ENCODE measurements around the gene CORO2A.
"Not testable (repeated sequence)": the region's sequence is repeated elsewhere in the genome, so short reads cannot be mapped to it uniquely, and the experiment has no call there.

CORO2A gene

DNA sequence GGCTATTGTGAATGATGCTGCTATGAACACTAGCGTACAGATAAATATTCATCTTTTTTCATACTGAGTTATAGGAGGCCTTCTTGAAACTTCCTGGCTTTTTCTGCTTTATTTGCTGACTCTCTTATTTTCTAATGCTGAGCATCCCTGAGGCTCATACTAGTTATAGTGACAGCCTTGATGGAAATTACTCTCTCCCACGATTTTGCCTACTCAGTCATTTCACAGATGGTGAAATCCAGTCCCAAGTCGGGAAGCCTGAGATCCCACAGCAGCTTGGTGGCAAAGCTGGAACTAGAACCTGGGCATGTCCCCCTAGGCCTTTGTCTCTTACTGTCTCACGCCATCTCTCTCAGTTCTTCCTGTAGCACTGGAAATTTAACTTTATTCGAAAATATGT, 113.5 kb downstream of the CORO2A start:
- DNase-seq = no peak
- no CpG with 5 or more reads among the region's 5 CpGs for WGBS (ENCODE audit: extremely low coverage, insufficient coverage, low lambda C conversion rate)

DNA sequence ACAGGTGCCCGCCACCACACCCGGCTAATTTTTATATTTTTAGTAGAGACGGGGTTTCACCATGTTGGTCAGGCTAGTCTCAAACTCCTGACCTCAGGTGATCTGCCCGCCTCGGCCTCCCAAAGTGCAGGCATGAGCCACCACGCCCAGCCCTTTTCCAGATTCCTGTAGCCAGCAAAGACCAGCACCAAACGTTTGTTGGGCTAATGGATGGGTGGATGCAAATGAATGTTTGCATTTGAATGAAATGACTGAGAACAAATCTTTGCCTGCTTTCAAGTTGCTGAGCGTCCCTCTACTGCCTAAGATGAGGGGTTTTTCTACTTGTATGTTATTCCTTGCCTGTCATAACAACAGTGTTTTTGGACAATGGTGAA, 115.9 kb downstream of the CORO2A start:
- H3K27ac ChIP-seq (ENCODE audit: low read depth, low read length); H3K56ac ChIP-seq (ENCODE audit: low read length); H3K9ac ChIP-seq (ENCODE audit: low read length); H2BK5ac ChIP-seq (ENCODE audit: low read length); H2AK5ac ChIP-seq (ENCODE audit: low read length); H3K79me2 ChIP-seq (ENCODE audit: control insufficient read depth, insufficient read depth, low read length); DNase-seq; H3K4me3 ChIP-seq (ENCODE audit: low read length); H2BK120ac ChIP-seq (ENCODE audit: low read depth, low read length); H3K4ac ChIP-seq (ENCODE audit: low read depth, low read length); H3K18ac ChIP-seq (ENCODE audit: low read length); H3K23ac ChIP-seq (ENCODE audit: low read length); H3K4me2 ChIP-seq (ENCODE audit: low read length); H3K27me3 ChIP-seq (ENCODE audit: insufficient read depth, low read length, poor library complexity); H4K5ac ChIP-seq (ENCODE audit: low read length); H4K8ac ChIP-seq (ENCODE audit: low read depth, low read length); H3K79me1 ChIP-seq (ENCODE audit: low read length); H3K4me1 ChIP-seq (ENCODE audit: control insufficient read depth, low read depth, low read length); H2BK15ac ChIP-seq (replicated peaks; ENCODE audit: low read depth); H3K36me3 ChIP-seq (ENCODE audit: control insufficient read depth, insufficient read depth, low read length): not testable (repeated sequence)
- WGBS (ENCODE audit: extremely low coverage, insufficient coverage, low lambda C conversion rate) = no CpG with 5 or more reads among the region's 8 CpGs

More for the DNA sequence above, 113.5 kb downstream of the CORO2A start:
- no peak overlapping the region for H3K27ac ChIP-seq (ENCODE audit: low read depth, low read length)
- H3K79me2 ChIP-seq (ENCODE audit: control insufficient read depth, insufficient read depth, low read length) = no peaks in the 10 kb centered on the region
- H4K8ac ChIP-seq (ENCODE audit: low read depth, low read length) = no peak overlapping the region
- H2BK120ac ChIP-seq (ENCODE audit: low read depth, low read length) = no peak overlapping the region
- no peak overlapping the region for H3K23ac ChIP-seq (ENCODE audit: low read length)
- no peak overlapping the region for H3K4me2 ChIP-seq (ENCODE audit: low read length)
- no peak overlapping the region for H3K9ac ChIP-seq (ENCODE audit: low read length)
- no peak overlapping the region for H2BK5ac ChIP-seq (ENCODE audit: low read length)
- no peak overlapping the region for H2AK5ac ChIP-seq (ENCODE audit: low read length)
- H3K4me3 ChIP-seq (ENCODE audit: low read length) = no peak overlapping the region
- H3K36me3 ChIP-seq (ENCODE audit: control insufficient read depth, insufficient read depth, low read length) = peaks cover 8% of the 10 kb centered on the region
- no peaks in the 10 kb centered on the region for H3K4me1 ChIP-seq (ENCODE audit: control insufficient read depth, low read depth, low read length)
- H3K56ac ChIP-seq (ENCODE audit: low read length) = no peak overlapping the region
- no peak overlapping the region for H2BK15ac ChIP-seq (replicated peaks; ENCODE audit: low read depth)
- no peaks in the 10 kb centered on the region for H3K27me3 ChIP-seq (ENCODE audit: insufficient read depth, low read length, poor library complexity)
- H3K18ac ChIP-seq (ENCODE audit: low read length) = no peak overlapping the region
- H3K4ac ChIP-seq (ENCODE audit: low read depth, low read length) = no peak overlapping the region
- no peaks in the 10 kb centered on the region for H3K79me1 ChIP-seq (ENCODE audit: low read length)
- no peak overlapping the region for H4K5ac ChIP-seq (ENCODE audit: low read length)

DNA sequence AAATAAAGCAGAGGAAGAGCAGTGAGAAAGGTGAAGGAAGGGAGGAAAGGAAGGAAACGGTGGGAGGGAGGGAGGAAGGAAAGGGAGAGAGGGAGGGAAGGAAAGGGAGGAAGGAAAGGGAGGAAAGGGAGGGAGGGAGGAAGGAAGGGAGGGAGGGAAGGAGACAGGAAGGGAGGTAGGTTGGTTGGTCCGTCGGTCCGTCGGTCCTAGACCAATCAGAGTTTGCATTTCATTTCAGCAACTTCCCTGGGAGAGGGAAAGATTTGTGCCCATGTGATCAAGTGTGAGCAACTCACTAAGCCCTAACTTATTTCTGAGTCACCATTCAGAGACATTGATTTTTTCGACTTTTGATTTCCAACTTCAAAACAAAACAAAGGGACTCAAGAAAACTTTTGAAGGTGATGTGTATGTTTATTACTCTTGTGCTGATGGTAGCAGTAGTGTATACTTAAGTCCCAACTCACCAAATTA, 117.1 kb downstream of the CORO2A start:
- Histone ChIP-seq H3K4me1 (ENCODE audit: control insufficient read depth, low read depth, low read length) (no peaks in the 10 kb centered on the region), H4K8ac (ENCODE audit: low read depth, low read length) (no peak overlapping the region), H4K5ac (ENCODE audit: low read length) (no peak overlapping the region), H3K23ac (ENCODE audit: low read length) (no peak overlapping the region), H3K27ac (ENCODE audit: low read depth, low read length) (no peak overlapping the region), H3K9ac (ENCODE audit: low read length) (no peak overlapping the region), H2BK5ac (ENCODE audit: low read length) (no peak overlapping the region), H3K27me3 (ENCODE audit: insufficient read depth, low read length, poor library complexity) (no peaks in the 10 kb centered on the region), H3K36me3 (ENCODE audit: control insufficient read depth, insufficient read depth, low read length) (no peaks in the 10 kb centered on the region), H3K79me2 (ENCODE audit: control insufficient read depth, insufficient read depth, low read length) (no peaks in the 10 kb centered on the region), H2AK5ac (ENCODE audit: low read length) (no peak overlapping the region), H3K4me3 (ENCODE audit: low read length) (no peak overlapping the region), H2BK15ac (replicated peaks; ENCODE audit: low read depth) (no peak overlapping the region), H3K4ac (ENCODE audit: low read depth, low read length) (no peak overlapping the region), H3K56ac (ENCODE audit: low read length) (peak overlapping the region; percentile 56), H3K4me2 (ENCODE audit: low read length) (no peak overlapping the region), H2BK120ac (ENCODE audit: low read depth, low read length) (no peak overlapping the region), H3K79me1 (ENCODE audit: low read length) (no peaks in the 10 kb centered on the region), H3K18ac (ENCODE audit: low read length) (no peak overlapping the region)
- 100% methylated on average over 1 of the region's 6 CpGs for WGBS (ENCODE audit: extremely low coverage, insufficient coverage, low lambda C conversion rate)
- peak; percentile 49 for DNase-seq

DNA sequence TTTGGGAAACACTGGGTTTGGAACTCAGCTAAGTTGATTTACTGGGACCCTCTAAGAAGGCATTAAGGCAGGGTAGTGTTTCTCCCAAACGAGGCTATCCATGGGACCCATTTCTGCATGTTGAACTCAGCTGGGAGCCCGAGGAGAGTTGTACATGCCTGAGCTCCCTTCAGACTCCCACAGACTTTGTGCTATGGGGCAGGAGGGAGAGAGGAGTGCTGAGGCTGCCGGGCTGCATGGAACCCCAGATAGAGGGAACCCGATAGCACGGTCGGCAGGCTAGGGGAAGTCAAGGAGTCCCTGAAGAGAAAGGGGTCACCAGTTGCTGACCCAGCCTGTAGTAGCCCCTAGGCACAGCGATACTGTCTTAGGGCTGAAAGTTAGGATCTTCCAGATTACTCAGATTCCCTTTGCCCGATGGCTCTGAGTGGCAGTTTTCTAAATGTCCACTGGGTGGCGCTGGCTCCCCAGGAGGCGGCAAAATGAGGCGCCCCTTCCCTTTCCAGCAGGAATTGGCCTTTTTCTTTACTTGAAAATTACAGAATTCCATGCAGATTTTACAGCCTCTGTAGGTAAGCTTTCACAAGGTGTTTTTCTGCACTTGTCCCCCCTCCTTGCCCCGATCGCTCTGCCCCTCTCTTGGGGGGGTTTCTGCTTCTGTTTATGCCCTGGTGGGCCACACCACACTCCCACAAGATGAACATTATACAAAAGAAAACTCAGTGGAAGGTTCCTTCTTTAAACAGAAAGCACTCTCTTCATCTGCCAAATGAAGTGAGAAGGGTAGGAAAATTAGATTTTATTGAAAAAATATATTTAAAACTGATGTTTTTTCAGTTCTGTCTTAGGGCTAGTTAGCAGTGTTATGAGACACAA, 118.1 kb downstream of the CORO2A start:
- H3K23ac ChIP-seq (ENCODE audit: low read length) = no peak overlapping the region

DNA sequence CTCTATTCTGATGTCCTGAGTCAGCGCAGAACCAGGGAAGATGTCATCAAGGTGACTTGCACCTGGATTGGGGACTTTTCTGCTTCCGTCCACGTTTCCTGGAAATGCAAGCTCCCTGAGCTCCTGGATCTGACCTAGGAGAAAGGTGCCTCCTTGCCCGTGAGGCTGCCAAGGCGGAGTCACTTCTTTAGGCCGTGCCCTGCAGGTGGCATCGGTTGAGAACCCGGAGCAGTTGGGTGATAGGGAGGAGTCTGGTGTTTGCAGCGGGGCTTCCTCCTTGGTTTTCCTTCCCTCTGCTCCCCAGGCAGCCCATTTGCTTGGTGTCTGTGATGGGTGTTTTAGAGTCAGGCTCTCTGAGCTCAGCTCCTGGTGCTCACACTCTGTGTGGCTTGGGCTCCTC, 120.7 kb downstream of the CORO2A start:
- Histone ChIP-seq H3K9ac (ENCODE audit: low read length) (no peak overlapping the region), H4K5ac (ENCODE audit: low read length) (no peak overlapping the region), H3K4me3 (ENCODE audit: low read length) (no peak overlapping the region), H3K36me3 (ENCODE audit: control insufficient read depth, insufficient read depth, low read length) (no peaks in the 10 kb centered on the region), H2BK120ac (ENCODE audit: low read depth, low read length) (no peak overlapping the region), H3K4me1 (ENCODE audit: control insufficient read depth, low read depth, low read length) (no peaks in the 10 kb centered on the region), H2AK5ac (ENCODE audit: low read length) (no peak overlapping the region), H3K79me1 (ENCODE audit: low read length) (no peaks in the 10 kb centered on the region), H2BK15ac (replicated peaks; ENCODE audit: low read depth) (no peak overlapping the region), H3K18ac (ENCODE audit: low read length) (no peak overlapping the region), H3K27ac (ENCODE audit: low read depth, low read length) (no peak overlapping the region), H3K23ac (ENCODE audit: low read length) (no peak overlapping the region), H2BK5ac (ENCODE audit: low read length) (no peak overlapping the region), H4K8ac (ENCODE audit: low read depth, low read length) (no peak overlapping the region), H3K27me3 (ENCODE audit: insufficient read depth, low read length, poor library complexity) (no peaks in the 10 kb centered on the region), H3K4me2 (ENCODE audit: low read length) (no peak overlapping the region), H3K56ac (ENCODE audit: low read length) (no peak overlapping the region), H3K4ac (ENCODE audit: low read depth, low read length) (no peak overlapping the region), H3K79me2 (ENCODE audit: control insufficient read depth, insufficient read depth, low read length) (no peaks in the 10 kb centered on the region)
- DNase-seq = no peak
- WGBS (ENCODE audit: extremely low coverage, insufficient coverage, low lambda C conversion rate) = no CpG with 5 or more reads among the region's 9 CpGs

More for the DNA sequence above, 118.1 kb downstream of the CORO2A start:
- H3K27ac ChIP-seq (ENCODE audit: low read depth, low read length) = no peak overlapping the region
- H3K4me1 ChIP-seq (ENCODE audit: control insufficient read depth, low read depth, low read length) = no peaks in the 10 kb centered on the region
- no peaks in the 10 kb centered on the region for H3K79me1 ChIP-seq (ENCODE audit: low read length)
- H3K9ac ChIP-seq (ENCODE audit: low read length) = peak overlapping the region; percentile 64
- H2BK120ac ChIP-seq (ENCODE audit: low read depth, low read length) = no peak overlapping the region
- no peak overlapping the region for H4K5ac ChIP-seq (ENCODE audit: low read length)
- no peak overlapping the region for H2AK5ac ChIP-seq (ENCODE audit: low read length)
- H3K27me3 ChIP-seq (ENCODE audit: insufficient read depth, low read length, poor library complexity) = no peaks in the 10 kb centered on the region
- no peak overlapping the region for H2BK5ac ChIP-seq (ENCODE audit: low read length)
- H4K8ac ChIP-seq (ENCODE audit: low read depth, low read length) = no peak overlapping the region
- H3K4ac ChIP-seq (ENCODE audit: low read depth, low read length) = no peak overlapping the region
- no CpG with 5 or more reads among the region's 13 CpGs for WGBS (ENCODE audit: extremely low coverage, insufficient coverage, low lambda C conversion rate)
- H3K56ac ChIP-seq (ENCODE audit: low read length) = peak overlapping the region; percentile 80
- H3K18ac ChIP-seq (ENCODE audit: low read length) = peak overlapping the region; percentile 69
- no peak overlapping the region for H3K4me2 ChIP-seq (ENCODE audit: low read length)
- no peak overlapping the region for H3K4me3 ChIP-seq (ENCODE audit: low read length)
- no peaks in the 10 kb centered on the region for H3K79me2 ChIP-seq (ENCODE audit: control insufficient read depth, insufficient read depth, low read length)
- DNase-seq = peak; percentile 72
- no peak overlapping the region for H2BK15ac ChIP-seq (replicated peaks; ENCODE audit: low read depth)
- no peaks in the 10 kb centered on the region for H3K36me3 ChIP-seq (ENCODE audit: control insufficient read depth, insufficient read depth, low read length)

All from mesendoderm (in vitro differentiated cells).